ENCODE results near the gene DUSP15. TPM values are rescaled to one million over a fixed set of nuclear protein-coding genes. Genes with fewer than 3 reads are reported as not detected.

DUSP15 gene
- total RNA-seq, 4 donors from 2014 or later, result 1.6 to 45.6 (median 8.8) TPM; not detected in 1

DNA sequence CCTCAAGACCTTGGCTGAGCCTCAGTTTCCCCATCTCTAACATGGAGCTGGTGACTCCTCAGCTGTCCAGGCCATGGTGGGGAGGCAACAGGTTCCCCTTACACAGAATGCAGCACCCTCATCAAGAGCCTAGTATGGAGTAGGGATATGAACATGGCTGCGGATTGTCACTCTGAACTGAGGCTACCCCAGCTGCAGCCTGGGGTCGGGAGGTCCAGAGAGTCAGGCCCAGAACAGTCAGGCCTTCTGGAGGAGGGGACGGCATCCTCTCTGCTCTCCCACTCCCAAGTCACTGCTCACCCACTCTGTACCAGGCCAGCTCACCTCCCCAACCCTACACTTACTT, 23.6 kb downstream of the DUSP15 start:
- H3K27me3 ChIP-seq, result no peaks in the 10 kb centered on the region
- no peak overlapping the region for H3K27ac ChIP-seq
- intact Hi-C loops (cut with DNase I; ENCODE audit: low total_unique reads), result loop anchor here (10.0 kb wide), 1 partner anchor 108 kb away; the partner anchor contains the start of gene PDRG1
- no peak for DNase-seq
- TF ChIP-seq POLR2A (IDR thresholded peaks at IDR 0.05) (no peak), CTCF (IDR thresholded peaks at IDR 0.05) (no peak)
- H3K9me3 ChIP-seq, result no peaks in the 10 kb centered on the region
- no peak overlapping the region for H3K4me3 ChIP-seq
- H3K36me3 ChIP-seq, result no peaks in the 10 kb centered on the region
- H3K4me1 ChIP-seq, result peaks cover 0 to 15% of the 10 kb centered on the region in 2 donors

DNA sequence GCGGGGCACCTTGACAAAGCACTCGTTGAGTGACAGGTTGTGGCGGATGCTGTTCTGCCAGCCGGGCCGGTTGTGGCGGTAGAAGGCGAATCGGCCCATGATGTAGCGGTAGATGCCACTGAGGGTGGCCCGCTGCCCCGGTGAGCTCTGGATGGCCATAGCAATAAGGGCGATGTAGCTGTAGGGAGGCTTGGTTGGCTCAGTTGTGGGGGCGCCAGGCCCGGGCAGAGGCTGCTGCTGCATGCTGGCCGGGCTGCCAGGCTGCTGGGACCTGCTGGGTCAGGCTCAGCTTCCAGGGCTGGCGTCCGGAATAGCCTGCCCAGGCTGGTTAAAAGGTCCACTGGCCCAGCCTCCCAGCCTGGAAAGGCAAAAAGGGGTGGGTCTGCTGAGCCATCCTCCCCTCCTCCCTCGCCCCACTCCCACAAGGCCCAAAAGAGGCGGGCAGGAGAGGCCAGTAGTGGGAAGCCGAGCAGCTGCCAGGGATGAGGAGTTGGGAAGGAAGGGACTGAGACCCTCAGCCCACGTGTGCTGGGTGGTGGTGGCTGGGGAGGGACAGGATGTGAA, 24.9 kb downstream of the DUSP15 start, which contains the start of gene FOXS1:
TSS of gene FOXS1 (minus strand) at position 305 of the 564 bp plus-strand sequence. CDS start at position 243, 62 bp downstream.
- no peaks in the 10 kb centered on the region for H3K27me3 ChIP-seq
- TF ChIP-seq CTCF (IDR thresholded peaks at IDR 0.05) (no peak), POLR2A (IDR thresholded peaks at IDR 0.05) (peak; percentile 33 to 58)
- no peaks in the 10 kb centered on the region for H3K9me3 ChIP-seq
- H3K36me3 ChIP-seq, result no peaks in the 10 kb centered on the region
- H3K27ac ChIP-seq, result peak within 1 kb of the TSS; percentile 78 to 81
- H3K4me1 ChIP-seq, result peaks cover 0 to 18% of the 10 kb centered on the region in 2 donors
- peak; percentile 43 to 54 for DNase-seq
- intact Hi-C loops (cut with DNase I; ENCODE audit: low total_unique reads), result loop anchor here (10.0 kb wide), 1 partner anchor 109 kb away; the partner anchor contains the start of gene PDRG1
- H3K4me3 ChIP-seq, result peak within 1 kb of the TSS in 1 of 2 donors; percentile 11

GRCh38 chr20:31844737-31845299, 25.5 kb downstream of the DUSP15 start:
- Histone ChIP-seq H3K27me3 (no peaks in the 10 kb centered on the region), H3K4me3 (peak overlapping the region in 1 of 2 donors; percentile 11), H3K9me3 (no peaks in the 10 kb centered on the region), H3K36me3 (no peaks in the 10 kb centered on the region), H3K4me1 (peaks cover 0 to 18% of the 10 kb centered on the region in 2 donors), H3K27ac (peak overlapping the region; percentile 78 to 81)
- DNase-seq, result no peak
- TF ChIP-seq CTCF (IDR thresholded peaks at IDR 0.05), result no peak
- no peak for TF ChIP-seq POLR2A (IDR thresholded peaks at IDR 0.05)
- intact Hi-C loops (cut with DNase I; ENCODE audit: low total_unique reads), result loop anchor here (10.0 kb wide), 1 partner anchor 110 kb away; the partner anchor contains the start of gene PDRG1

GRCh38 chr20:31843881-31844280, 26.4 kb downstream of the DUSP15 start:
- H3K9me3 ChIP-seq, result no peaks in the 10 kb centered on the region
- no peak for DNase-seq
- no peak overlapping the region for H3K4me3 ChIP-seq
- peaks cover 0 to 18% of the 10 kb centered on the region in 2 donors for H3K4me1 ChIP-seq
- H3K36me3 ChIP-seq, result no peaks in the 10 kb centered on the region
- H3K27me3 ChIP-seq, result no peaks in the 10 kb centered on the region
- no peak for TF ChIP-seq CTCF (IDR thresholded peaks at IDR 0.05)
- no peak for TF ChIP-seq POLR2A (IDR thresholded peaks at IDR 0.05)
- peak overlapping the region; percentile 78 to 81 for H3K27ac ChIP-seq
- intact Hi-C loops (cut with DNase I; ENCODE audit: low total_unique reads), result loop anchor here (10.0 kb wide), 1 partner anchor 111 kb away; the partner anchor contains the start of gene PDRG1

- no peak for DNase-seq
- H3K4me1 ChIP-seq, result peaks cover 0 to 18% of the 10 kb centered on the region in 2 donors
- no peak overlapping the region for H3K4me3 ChIP-seq
- no peaks in the 10 kb centered on the region for H3K9me3 ChIP-seq
- intact Hi-C loops (cut with DNase I; ENCODE audit: low total_unique reads), result loop anchor here (10.0 kb wide), 1 partner anchor 112 kb away; the partner anchor contains the start of gene PDRG1
- H3K27me3 ChIP-seq, result no peaks in the 10 kb centered on the region
- peak overlapping the region; percentile 78 to 81 for H3K27ac ChIP-seq
- H3K36me3 ChIP-seq, result no peaks in the 10 kb centered on the region
- TF ChIP-seq CTCF (IDR thresholded peaks at IDR 0.05), result no peak
- TF ChIP-seq POLR2A (IDR thresholded peaks at IDR 0.05), result no peak
These were observed 27.0 kb downstream of the DUSP15 start for GRCh38 chr20:31843288-31843687.
